Esophagus muscularis mucosa (tissue), 4 donors: ENCODE data around the gene LARP4B. TPM values are rescaled to one million over a fixed set of nuclear protein-coding genes. Genes with fewer than 3 reads are reported as not detected.

Experiments used
- DNase-seq: peaks from one replicate; pipeline ENCODE4 v3.0.0-alpha.2; 2017; ENCODE audit errors: extremely low spot score
- H3K27ac ChIP-seq, 4 donors: fragments of 200-600 bp; sonication (generic); replicated peaks in 1 of 4; 1 replicate in 3 of 4; 2 replicates in 1 of 4; pipeline ENCODE4 v1.5.1; 2016 to 2019; ENCODE audit warnings: mild to moderate bottlenecking in 1 of 4
- H3K27me3 ChIP-seq, 4 donors: fragments of 200-600 bp; sonication (generic); one replicate each; pipeline versions ENCODE4 v1.5.1 to v1.6.0; 2016 to 2019
- H3K36me3 ChIP-seq, 4 donors: fragments of 200-600 bp; sonication (generic); one replicate each; pipeline ENCODE4 v1.5.1; 2016 to 2019
- H3K4me1 ChIP-seq, 4 donors: fragments of 200-600 bp; sonication (generic); one replicate each; pipeline ENCODE4 v1.5.1; 2016 to 2019
- H3K4me3 ChIP-seq, 4 donors: fragments of 200-600 bp; sonication (generic); 1 replicate in 2 of 4; 2 replicates in 2 of 4; pipeline ENCODE4 v1.5.1; 2016 to 2019; ENCODE audit warnings: mild to moderate bottlenecking in 4 of 4, moderate library complexity in 1 of 4
- H3K9me3 ChIP-seq, 4 donors: fragments of 200-600 bp; sonication (generic); 1 replicate in 3 of 4; 2 replicates in 1 of 4; pipeline ENCODE4 v1.5.1; 2016 to 2019
- EP300 ChIP-seq: sonication (generic); formaldehyde crosslinking; IDR thresholded peaks from one replicate; pipeline ENCODE4 v1.6.1; 2017; ENCODE audit warnings: antibody characterized with exemption
- POLR2A ChIP-seq: fragments of 450-650 bp; IDR thresholded peaks from one replicate; pipeline ENCODE4 v1.6.1; 2017; ENCODE audit warnings: antibody characterized with exemption, moderate library complexity, mild to moderate bottlenecking, low read depth
- POLR2AphosphoS5 ChIP-seq, 2 donors: sonication (generic); formaldehyde crosslinking; IDR thresholded peaks; one replicate each; pipeline ENCODE4 v1.6.1; 2017; ENCODE audit warnings: antibody characterized with exemption in 2 of 2
- WGBS: methylation state at CpG from one replicate; pipeline ENCODE4 v1.1.5; 2018; 5-methylcytosine and 5-hydroxymethylcytosine counted together
- intact Hi-C: fragments of 100-400 bp; cut with DNase I; formaldehyde crosslinking; loops from one replicate; pipeline ENCODE4 v1.15.1; 2023
- total RNA-seq, 4 donors: library from RNA; depleted of rRNA; stranded (reverse); fragments of >200 nt; gene quantifications; one replicate each; pipeline versions ENCODE4 v1.1.0 to v1.2.1, GENCODE V29; 2016
- TF ChIP-seq, protein P1 (sequence below), 3 experiments: fragments of 200-600 bp in 2 of 3; fragments of 450-650 bp in 1 of 3; sonication (generic) in 2 of 3; IDR thresholded peaks; one replicate each; pipeline ENCODE4 v1.5.1; 2017 to 2019; ENCODE audit warnings: antibody characterized with exemption in 3 of 3, mild to moderate bottlenecking in 2 of 3, moderate library complexity in 1 of 3

Gene LARP4B
- total RNA-seq, 4 donors from 2014 or later = 35.6 to 43.1 (median 38.2) TPM

DNA sequence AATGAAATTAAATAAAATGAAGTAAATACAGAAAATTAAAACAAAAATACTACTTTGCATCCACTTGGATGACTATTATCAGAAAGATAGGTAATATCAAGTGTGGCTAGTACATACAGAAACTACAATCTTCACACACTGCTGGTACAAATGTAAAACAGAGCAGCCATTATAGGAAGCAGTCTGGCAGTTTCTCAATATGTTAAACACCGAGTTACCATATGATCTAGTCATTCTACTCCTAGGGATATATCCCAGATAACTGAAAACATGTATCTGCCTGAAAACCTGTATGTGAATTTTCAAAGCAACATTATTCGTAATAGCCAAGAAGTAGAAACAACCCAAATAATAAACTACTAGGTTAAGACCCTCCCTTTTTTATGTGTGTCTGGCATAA is 33.4 kb downstream of the LARP4B start:
- H3K9me3 ChIP-seq = no peaks in the 10 kb centered on the region
- 81% methylated on average over 2 of the region's 2 CpGs for WGBS
- no peaks in the 10 kb centered on the region for H3K27me3 ChIP-seq
- peaks cover 8 to 53% (median 33%) of the 10 kb centered on the region in 4 donors for H3K4me1 ChIP-seq
- no peak for TF ChIP-seq POLR2A
- TF ChIP-seq, protein P1, sequence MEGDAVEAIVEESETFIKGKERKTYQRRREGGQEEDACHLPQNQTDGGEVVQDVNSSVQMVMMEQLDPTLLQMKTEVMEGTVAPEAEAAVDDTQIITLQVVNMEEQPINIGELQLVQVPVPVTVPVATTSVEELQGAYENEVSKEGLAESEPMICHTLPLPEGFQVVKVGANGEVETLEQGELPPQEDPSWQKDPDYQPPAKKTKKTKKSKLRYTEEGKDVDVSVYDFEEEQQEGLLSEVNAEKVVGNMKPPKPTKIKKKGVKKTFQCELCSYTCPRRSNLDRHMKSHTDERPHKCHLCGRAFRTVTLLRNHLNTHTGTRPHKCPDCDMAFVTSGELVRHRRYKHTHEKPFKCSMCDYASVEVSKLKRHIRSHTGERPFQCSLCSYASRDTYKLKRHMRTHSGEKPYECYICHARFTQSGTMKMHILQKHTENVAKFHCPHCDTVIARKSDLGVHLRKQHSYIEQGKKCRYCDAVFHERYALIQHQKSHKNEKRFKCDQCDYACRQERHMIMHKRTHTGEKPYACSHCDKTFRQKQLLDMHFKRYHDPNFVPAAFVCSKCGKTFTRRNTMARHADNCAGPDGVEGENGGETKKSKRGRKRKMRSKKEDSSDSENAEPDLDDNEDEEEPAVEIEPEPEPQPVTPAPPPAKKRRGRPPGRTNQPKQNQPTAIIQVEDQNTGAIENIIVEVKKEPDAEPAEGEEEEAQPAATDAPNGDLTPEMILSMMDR (IDR thresholded peaks at IDR 0.05) = no peak
- no peak for TF ChIP-seq EP300
- TF ChIP-seq POLR2AphosphoS5 (IDR thresholded peaks at IDR 0.05) = no peak
- no peak for DNase-seq
- intact Hi-C loops = no loop called here
- no peak overlapping the region for H3K4me3 ChIP-seq
- no peak overlapping the region for H3K27ac ChIP-seq
- H3K36me3 ChIP-seq = no peaks in the 10 kb centered on the region

DNA sequence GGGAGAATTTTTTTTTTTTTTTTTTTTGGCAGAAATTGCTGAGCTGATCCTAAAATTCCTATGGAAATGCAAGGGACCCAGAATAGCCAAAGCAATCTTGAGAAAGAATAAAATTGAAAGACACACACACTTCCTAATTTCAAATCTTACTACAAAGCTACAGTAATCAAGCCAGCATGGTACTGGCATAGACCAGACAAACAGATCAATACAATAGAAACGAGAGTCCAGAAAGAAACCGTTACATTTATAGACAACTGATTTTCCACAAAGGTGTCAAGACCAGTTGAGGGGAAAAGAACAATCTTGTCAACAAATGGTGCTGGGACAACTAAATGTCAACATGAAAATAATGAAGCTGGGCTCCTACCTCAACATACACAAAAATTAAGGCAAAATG is 34.5 kb downstream of the LARP4B start:
- WGBS = 97% methylated on average over 2 of the region's 2 CpGs
- no peak for TF ChIP-seq POLR2A
- no peak for TF ChIP-seq EP300
- TF ChIP-seq, protein P1 (IDR thresholded peaks at IDR 0.05) = no peak
- TF ChIP-seq POLR2AphosphoS5 (IDR thresholded peaks at IDR 0.05) = no peak

DNA sequence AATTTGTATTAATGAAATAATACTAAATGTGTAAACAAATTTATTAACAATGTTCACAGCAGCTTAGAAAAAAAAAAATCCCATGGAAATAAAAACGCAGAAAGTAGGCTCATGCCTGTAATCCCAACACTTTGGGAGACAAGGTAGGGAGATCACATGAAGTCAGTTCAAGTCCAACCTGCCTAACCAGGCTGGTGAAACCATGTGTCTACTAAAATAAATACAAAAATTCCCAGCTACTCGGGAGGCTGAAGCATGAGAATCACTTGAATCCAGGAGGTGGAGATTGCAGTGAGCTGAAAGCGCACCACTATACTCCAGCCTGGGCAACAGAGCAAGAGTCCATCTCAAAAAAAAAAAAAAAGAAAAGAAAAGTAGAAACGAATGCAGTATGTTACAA is 36.2 kb downstream of the LARP4B start:
- WGBS = 84% methylated on average over 4 of the region's 4 CpGs
- intact Hi-C loops = no loop called here
- no peaks in the 10 kb centered on the region for H3K27me3 ChIP-seq
- DNase-seq = no peak
- H3K4me1 ChIP-seq = peaks cover 8 to 36% (median 21%) of the 10 kb centered on the region in 4 donors
- H3K27ac ChIP-seq = no peak overlapping the region
- no peaks in the 10 kb centered on the region for H3K9me3 ChIP-seq
- TF ChIP-seq, protein P1 (IDR thresholded peaks at IDR 0.05) = no peak
- TF ChIP-seq POLR2AphosphoS5 (IDR thresholded peaks at IDR 0.05) (no peak), POLR2A (no peak), EP300 (no peak)
- H3K36me3 ChIP-seq = no peaks in the 10 kb centered on the region
- no peak overlapping the region for H3K4me3 ChIP-seq

More for the DNA sequence above, 34.5 kb downstream of the LARP4B start:
- Histone ChIP-seq H3K9me3 (no peaks in the 10 kb centered on the region), H3K4me1 (peaks cover 8 to 47% (median 32%) of the 10 kb centered on the region in 4 donors), H3K27ac (no peak overlapping the region), H3K36me3 (no peaks in the 10 kb centered on the region), H3K27me3 (no peaks in the 10 kb centered on the region), H3K4me3 (no peak overlapping the region)
- intact Hi-C loops = no loop called here
- no peak for DNase-seq

DNA sequence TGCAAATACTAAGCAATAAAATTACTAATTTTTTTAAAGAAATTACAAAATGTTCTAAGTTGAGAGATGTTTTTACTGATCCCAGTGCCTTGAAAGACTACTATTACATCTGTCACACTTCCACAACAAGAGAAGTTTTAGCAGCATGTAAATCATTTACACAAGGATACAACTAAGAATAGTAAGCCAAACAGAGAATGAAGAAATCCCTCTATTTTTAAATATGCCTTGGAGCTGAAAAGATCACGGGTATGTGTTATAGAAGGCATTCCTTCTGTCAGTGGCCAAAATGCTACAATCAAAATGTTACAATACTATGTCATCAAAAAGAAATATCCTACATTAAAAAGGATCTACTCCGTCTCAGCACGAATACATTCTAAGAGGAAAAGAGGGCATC is 52.6 kb downstream of the LARP4B start:
- peaks cover 22 to 74% (median 49%) of the 10 kb centered on the region in 4 donors for H3K36me3 ChIP-seq
- no peak for DNase-seq
- H3K4me3 ChIP-seq = no peak overlapping the region
- 57% methylated on average over 3 of the region's 3 CpGs for WGBS
- H3K9me3 ChIP-seq = no peaks in the 10 kb centered on the region
- no peaks in the 10 kb centered on the region for H3K27me3 ChIP-seq
- peaks cover 17 to 23% (median 22%) of the 10 kb centered on the region in 4 donors for H3K4me1 ChIP-seq
- intact Hi-C loops = no loop called here
- peak overlapping the region; percentile 45 to 69 (median 53) for H3K27ac ChIP-seq
- no peak for TF ChIP-seq POLR2A
- TF ChIP-seq, protein P1 (IDR thresholded peaks at IDR 0.05) = no peak
- no peak for TF ChIP-seq EP300
- no peak for TF ChIP-seq POLR2AphosphoS5 (IDR thresholded peaks at IDR 0.05)

DNA sequence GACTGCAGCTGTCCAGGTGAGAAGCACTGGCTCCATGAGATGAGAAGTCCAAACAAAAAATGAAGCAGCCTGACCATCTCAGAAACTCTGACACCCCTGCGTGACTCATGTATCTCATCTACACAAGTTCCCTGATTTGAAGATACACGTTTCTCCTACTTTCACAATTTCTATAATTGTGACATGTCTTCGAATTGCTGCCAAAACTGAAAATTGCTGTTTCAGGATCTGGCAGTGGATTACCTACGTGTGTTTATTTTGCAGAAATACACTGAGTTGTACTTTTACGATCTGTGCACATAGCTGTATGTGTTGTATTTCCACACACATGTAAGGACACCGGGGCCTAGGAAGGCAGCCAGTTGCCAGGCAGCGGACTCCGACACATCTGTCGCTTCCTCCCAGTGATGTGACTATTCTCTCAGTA is 53.2 kb downstream of the LARP4B start:
- intact Hi-C loops = no loop called here
- peak overlapping the region; percentile 45 to 69 (median 53) for H3K27ac ChIP-seq
- peaks cover 17 to 23% (median 22%) of the 10 kb centered on the region in 4 donors for H3K4me1 ChIP-seq
- no peak overlapping the region for H3K4me3 ChIP-seq
- no peak for DNase-seq
- no peaks in the 10 kb centered on the region for H3K27me3 ChIP-seq
- peak; percentile 21 to 57 for TF ChIP-seq POLR2AphosphoS5 (IDR thresholded peaks at IDR 0.05)
- TF ChIP-seq POLR2A = no peak
- H3K36me3 ChIP-seq = peaks cover 22 to 74% (median 44%) of the 10 kb centered on the region in 4 donors
- whole genome bisulfite sequencing = 49% methylated on average over 9 of the region's 9 CpGs
- no peaks in the 10 kb centered on the region for H3K9me3 ChIP-seq
